Measurements from ENCODE around the gene NCBP1.

NCBP1 gene

DNA sequence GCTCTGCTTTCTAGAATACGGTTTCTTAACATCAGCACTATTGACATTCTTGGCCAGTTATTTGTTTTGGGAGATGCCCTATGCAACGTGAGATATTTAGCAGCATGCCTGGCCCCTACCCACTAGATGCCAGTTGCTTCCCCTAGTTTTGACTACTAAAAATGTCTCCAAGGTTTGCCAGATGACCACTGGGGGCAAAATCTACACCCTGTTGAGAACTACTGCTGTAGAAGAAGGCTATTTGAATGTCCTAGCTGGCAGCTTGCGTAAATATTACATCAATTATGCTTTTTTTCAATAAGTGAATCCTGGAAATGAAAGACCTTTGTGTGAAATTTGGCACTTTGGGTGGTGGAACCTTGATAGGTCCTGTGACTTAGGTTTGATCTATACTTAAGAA, 5.0 kb downstream of the NCBP1 start:
- Mint-ChIP-seq H3K36me3 (peaks cover 7% of the 10 kb centered on the region), H3K27ac (peak overlapping the region; percentile 22), H3K27me3 (no peaks in the 10 kb centered on the region), H3K9me3 (ENCODE audit: low read depth) (no peaks in the 10 kb centered on the region), H3K4me1 (ENCODE audit: low read depth) (peaks cover 65% of the 10 kb centered on the region), H3K4me3 (peak overlapping the region; percentile 14)

GRCh38 chr9:97640325-97640724, 6.7 kb downstream of the NCBP1 start:
- Mint-ChIP-seq H3K36me3 (peaks cover 9% of the 10 kb centered on the region), H3K4me1 (ENCODE audit: low read depth) (peaks cover 54% of the 10 kb centered on the region), H3K4me3 (no peak overlapping the region), H3K27me3 (no peaks in the 10 kb centered on the region), H3K9me3 (ENCODE audit: low read depth) (no peaks in the 10 kb centered on the region), H3K27ac (peak overlapping the region; percentile 16)

- Mint-ChIP-seq H3K4me3 (no peak overlapping the region), H3K9me3 (ENCODE audit: low read depth) (no peaks in the 10 kb centered on the region), H3K36me3 (peaks cover 8% of the 10 kb centered on the region), H3K27ac (no peak overlapping the region), H3K4me1 (ENCODE audit: low read depth) (peaks cover 16% of the 10 kb centered on the region), H3K27me3 (no peaks in the 10 kb centered on the region)
Measured at GRCh38 chr9:97645720-97646119, 12.1 kb downstream of the NCBP1 start.

DNA sequence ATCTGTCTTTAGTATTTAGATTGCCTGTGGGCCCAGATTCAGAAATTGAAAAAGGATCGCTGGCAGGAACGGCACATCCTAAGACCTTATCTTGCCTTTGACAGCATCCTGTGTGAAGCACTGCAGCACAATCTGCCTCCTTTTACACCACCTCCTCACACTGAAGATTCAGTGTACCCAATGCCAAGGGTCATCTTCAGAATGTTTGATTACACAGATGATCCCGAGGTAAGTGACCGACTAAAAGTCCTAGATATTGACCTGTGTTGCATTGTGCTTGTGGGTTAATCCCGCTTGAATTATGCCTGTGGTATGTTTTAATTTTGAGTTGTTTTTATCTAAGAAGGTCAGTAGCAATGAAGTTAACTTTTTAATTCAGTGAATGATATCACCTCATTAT, 14.4 kb downstream of the NCBP1 start:
- no peaks in the 10 kb centered on the region for H3K27me3 Mint-ChIP-seq
- H3K4me1 Mint-ChIP-seq (ENCODE audit: low read depth) = peaks cover 10% of the 10 kb centered on the region
- H3K4me3 Mint-ChIP-seq = no peak overlapping the region
- no peaks in the 10 kb centered on the region for H3K9me3 Mint-ChIP-seq (ENCODE audit: low read depth)
- H3K27ac Mint-ChIP-seq = peak overlapping the region; percentile 47
- peaks cover 11% of the 10 kb centered on the region for H3K36me3 Mint-ChIP-seq

DNA sequence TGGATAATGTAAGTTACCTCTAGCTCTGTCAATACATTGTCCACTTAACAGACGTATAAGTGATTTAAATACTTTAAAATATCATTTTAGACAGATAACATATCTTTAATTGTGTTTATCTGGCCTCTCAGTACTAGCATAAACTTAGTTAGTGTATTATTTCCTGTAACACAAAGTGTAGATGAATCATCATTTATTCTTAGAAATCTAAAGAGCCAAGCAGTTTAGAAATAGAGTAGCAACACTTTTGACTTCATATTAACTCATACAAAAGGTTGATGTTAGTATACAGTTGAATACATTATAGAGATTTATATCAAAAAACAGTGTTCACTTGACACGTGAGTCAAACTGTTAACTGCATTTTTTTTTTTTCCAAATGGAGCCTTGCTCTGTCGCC, 18.0 kb downstream of the NCBP1 start:
- Mint-ChIP-seq H3K36me3 (peaks cover 16% of the 10 kb centered on the region), H3K27ac (peak overlapping the region; percentile 41), H3K4me1 (ENCODE audit: low read depth) (peaks cover 5% of the 10 kb centered on the region), H3K4me3 (no peak overlapping the region), H3K9me3 (ENCODE audit: low read depth) (no peaks in the 10 kb centered on the region), H3K27me3 (no peaks in the 10 kb centered on the region)

DNA sequence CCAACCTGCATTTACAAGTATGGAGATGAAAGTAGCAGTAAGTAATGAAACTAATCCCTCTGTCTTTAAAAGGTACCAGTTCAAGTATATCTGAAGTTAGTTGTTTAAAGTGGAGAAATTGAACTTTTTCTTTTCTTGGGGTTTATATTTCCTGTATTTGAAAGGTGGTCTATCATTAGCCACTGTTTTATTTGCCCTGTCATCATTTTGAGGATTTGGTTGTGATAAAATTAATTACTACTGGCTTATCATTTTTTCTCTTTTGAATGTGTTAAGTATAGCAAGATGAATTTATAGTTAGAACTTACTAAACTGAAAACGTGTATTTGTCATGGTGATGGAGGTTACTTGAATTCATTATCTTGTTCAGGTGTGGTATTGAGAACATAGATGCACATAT, 25.1 kb downstream of the NCBP1 start:
- Mint-ChIP-seq H3K36me3 (peaks cover 24% of the 10 kb centered on the region), H3K4me1 (ENCODE audit: low read depth) (peaks cover 5% of the 10 kb centered on the region), H3K9me3 (ENCODE audit: low read depth) (no peaks in the 10 kb centered on the region), H3K4me3 (no peak overlapping the region), H3K27me3 (no peaks in the 10 kb centered on the region), H3K27ac (peak overlapping the region; percentile 66)

DNA sequence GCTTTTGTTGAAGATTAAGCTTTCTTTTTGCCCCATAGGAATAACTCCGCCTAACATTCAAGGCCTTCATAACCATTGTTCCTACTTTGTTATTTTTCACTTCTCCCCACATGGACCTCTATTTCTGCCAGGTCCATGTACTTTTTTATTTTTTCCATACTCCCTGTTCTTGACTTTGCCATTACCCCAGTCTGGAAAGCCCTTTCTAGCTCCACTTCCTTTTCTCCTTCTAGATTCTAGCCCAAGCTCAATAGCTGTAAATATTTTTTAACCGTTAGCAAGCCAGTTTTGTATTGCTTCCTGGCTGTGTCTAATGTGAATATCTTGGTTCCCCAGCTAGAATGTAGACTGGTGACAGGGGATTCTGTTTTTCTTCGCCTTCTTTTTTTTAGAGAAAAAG, 26.1 kb downstream of the NCBP1 start:
- Mint-ChIP-seq H3K4me1 (ENCODE audit: low read depth) (peaks cover 8% of the 10 kb centered on the region), H3K27ac (peak overlapping the region; percentile 29), H3K9me3 (ENCODE audit: low read depth) (no peaks in the 10 kb centered on the region), H3K4me3 (no peak overlapping the region), H3K36me3 (peaks cover 25% of the 10 kb centered on the region), H3K27me3 (no peaks in the 10 kb centered on the region)

- Mint-ChIP-seq H3K27ac (peak overlapping the region; percentile 31), H3K9me3 (ENCODE audit: low read depth) (no peaks in the 10 kb centered on the region), H3K27me3 (no peaks in the 10 kb centered on the region), H3K4me1 (ENCODE audit: low read depth) (peaks cover 11% of the 10 kb centered on the region), H3K36me3 (peaks cover 25% of the 10 kb centered on the region), H3K4me3 (no peak overlapping the region)
Measured at GRCh38 chr9:97660340-97660739, 26.7 kb downstream of the NCBP1 start.

GRCh38 chr9:97660847-97661246, 27.2 kb downstream of the NCBP1 start:
- peak overlapping the region; percentile 74 for H3K27ac Mint-ChIP-seq
- H3K4me3 Mint-ChIP-seq = no peak overlapping the region
- no peaks in the 10 kb centered on the region for H3K27me3 Mint-ChIP-seq
- peaks cover 22% of the 10 kb centered on the region for H3K36me3 Mint-ChIP-seq
- H3K4me1 Mint-ChIP-seq (ENCODE audit: low read depth) = peaks cover 15% of the 10 kb centered on the region
- H3K9me3 Mint-ChIP-seq (ENCODE audit: low read depth) = no peaks in the 10 kb centered on the region

DNA sequence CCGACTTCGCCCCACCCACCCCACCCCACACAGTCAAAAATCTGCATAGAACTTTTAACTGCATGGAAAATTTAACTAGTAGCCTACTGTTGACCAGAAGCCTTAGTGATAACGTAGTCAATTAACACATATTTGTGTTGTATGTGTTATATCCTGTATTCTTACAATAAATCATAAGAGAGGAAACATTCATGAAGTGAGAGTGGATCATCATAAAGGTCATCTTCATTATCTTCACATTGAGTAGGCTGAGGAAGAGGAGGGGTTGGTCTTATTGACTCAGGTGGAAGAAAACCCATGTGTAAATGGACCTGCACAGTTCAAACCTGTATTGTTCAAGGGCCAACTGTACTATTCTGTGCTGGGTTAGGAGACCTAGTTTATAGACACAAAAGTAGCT, 32.1 kb downstream of the NCBP1 start:
- Mint-ChIP-seq H3K27ac (peak overlapping the region; percentile 86), H3K36me3 (peaks cover 17% of the 10 kb centered on the region), H3K4me1 (ENCODE audit: low read depth) (peaks cover 35% of the 10 kb centered on the region), H3K4me3 (no peak overlapping the region), H3K9me3 (ENCODE audit: low read depth) (no peaks in the 10 kb centered on the region), H3K27me3 (no peaks in the 10 kb centered on the region)

- peaks cover 35% of the 10 kb centered on the region for H3K4me1 Mint-ChIP-seq (ENCODE audit: low read depth)
- H3K27me3 Mint-ChIP-seq = no peaks in the 10 kb centered on the region
- H3K9me3 Mint-ChIP-seq (ENCODE audit: low read depth) = no peaks in the 10 kb centered on the region
- H3K4me3 Mint-ChIP-seq = no peak overlapping the region
- peak overlapping the region; percentile 86 for H3K27ac Mint-ChIP-seq
- H3K36me3 Mint-ChIP-seq = peaks cover 17% of the 10 kb centered on the region
Measured at GRCh38 chr9:97666907-97667686, 33.5 kb downstream of the NCBP1 start.

DNA sequence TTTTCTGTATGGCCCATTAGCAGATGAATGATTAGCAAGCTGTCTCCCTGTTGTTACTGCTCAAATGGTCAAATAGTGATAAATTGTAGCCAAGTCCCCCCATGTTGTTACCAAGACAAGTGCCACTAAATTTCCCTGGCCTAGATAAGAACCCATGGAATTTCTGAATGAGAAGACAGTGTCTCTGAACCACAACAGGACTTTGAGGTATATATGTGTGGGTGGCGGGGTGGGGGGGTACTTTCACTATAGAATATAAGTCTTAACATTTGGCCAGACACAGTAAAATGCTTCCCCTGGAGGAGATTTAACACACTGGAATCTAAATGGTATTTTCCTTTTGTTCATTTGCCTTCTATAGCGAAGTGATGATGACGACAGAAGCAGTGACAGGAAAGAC, 34.9 kb downstream of the NCBP1 start:
- peak overlapping the region; percentile 83 for H3K27ac Mint-ChIP-seq
- no peaks in the 10 kb centered on the region for H3K27me3 Mint-ChIP-seq
- H3K4me3 Mint-ChIP-seq = no peak overlapping the region
- peaks cover 35% of the 10 kb centered on the region for H3K4me1 Mint-ChIP-seq (ENCODE audit: low read depth)
- peaks cover 12% of the 10 kb centered on the region for H3K36me3 Mint-ChIP-seq
- no peaks in the 10 kb centered on the region for H3K9me3 Mint-ChIP-seq (ENCODE audit: low read depth)

DNA sequence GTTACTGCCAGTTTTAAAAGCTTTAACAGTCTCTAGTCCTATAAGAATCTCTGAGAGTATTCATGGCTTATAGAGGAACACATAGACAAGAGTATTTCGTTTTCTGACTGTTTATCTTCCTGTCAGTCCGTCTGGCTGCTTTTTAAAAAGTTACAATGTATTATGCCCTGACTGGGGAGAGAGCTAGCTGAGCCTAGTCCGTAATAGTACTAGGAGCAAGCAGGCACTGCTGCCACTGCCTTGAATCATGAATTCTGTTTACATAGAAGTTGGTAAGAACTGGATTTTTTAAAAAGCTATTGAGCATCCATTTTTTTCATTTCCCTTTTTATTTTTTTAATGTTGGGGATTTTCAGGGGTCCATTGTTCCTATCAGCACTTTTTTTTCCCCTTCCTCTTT, 37.0 kb downstream of the NCBP1 start:
- Mint-ChIP-seq H3K4me3 (no peak overlapping the region), H3K36me3 (peaks cover 11% of the 10 kb centered on the region), H3K27me3 (no peaks in the 10 kb centered on the region), H3K4me1 (ENCODE audit: low read depth) (peaks cover 31% of the 10 kb centered on the region), H3K9me3 (ENCODE audit: low read depth) (no peaks in the 10 kb centered on the region), H3K27ac (peak overlapping the region; percentile 54)

DNA sequence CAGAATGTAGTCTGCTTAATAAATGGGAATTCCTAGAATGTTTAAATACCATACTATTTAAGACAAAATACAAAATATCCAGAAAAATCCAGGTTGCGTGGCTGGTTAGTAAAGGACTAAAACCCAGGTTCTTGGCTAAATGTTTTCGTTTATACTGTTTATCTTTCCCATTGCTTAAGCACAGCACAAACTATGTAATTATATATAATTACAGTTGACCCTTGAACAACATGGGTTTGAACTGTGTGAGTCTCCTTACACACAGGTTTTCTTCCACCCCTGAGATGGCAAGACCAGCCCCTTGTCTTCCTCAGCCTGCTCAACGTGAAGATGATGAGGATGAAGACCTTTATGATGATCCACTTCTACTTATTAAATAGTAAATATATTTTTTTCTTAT, 38.8 kb downstream of the NCBP1 start:
- no peaks in the 10 kb centered on the region for H3K27me3 Mint-ChIP-seq
- no peak overlapping the region for H3K27ac Mint-ChIP-seq
- peaks cover 8% of the 10 kb centered on the region for H3K36me3 Mint-ChIP-seq
- H3K4me1 Mint-ChIP-seq (ENCODE audit: low read depth) = peaks cover 15% of the 10 kb centered on the region
- no peak overlapping the region for H3K4me3 Mint-ChIP-seq
- H3K9me3 Mint-ChIP-seq (ENCODE audit: low read depth) = no peaks in the 10 kb centered on the region

GRCh38 chr9:97673922-97674321, 40.3 kb downstream of the NCBP1 start:
- Mint-ChIP-seq H3K27me3 (no peaks in the 10 kb centered on the region), H3K4me1 (ENCODE audit: low read depth) (peaks cover 4% of the 10 kb centered on the region), H3K36me3 (peaks cover 4% of the 10 kb centered on the region), H3K27ac (peak overlapping the region; percentile 66), H3K9me3 (ENCODE audit: low read depth) (no peaks in the 10 kb centered on the region), H3K4me3 (no peak overlapping the region)

DNA sequence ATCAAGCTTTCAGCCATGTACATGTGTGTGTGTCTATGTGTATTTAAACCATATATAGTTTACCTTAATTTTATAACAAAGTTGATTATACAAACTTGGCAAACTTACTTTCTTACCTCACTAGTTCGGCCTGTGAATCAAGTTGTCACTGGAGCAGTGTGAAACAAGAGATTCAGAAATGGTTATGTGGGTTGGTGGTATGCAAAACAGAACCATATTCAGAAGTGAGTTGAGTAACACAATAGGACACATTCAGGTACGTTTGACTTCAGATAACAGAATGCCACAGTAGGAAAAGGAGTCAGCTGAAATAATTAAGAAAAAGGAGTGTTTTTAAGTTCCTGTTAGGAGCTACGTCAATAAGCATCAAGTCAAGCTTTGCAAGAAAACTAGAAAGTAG, 42.0 kb downstream of the NCBP1 start:
- Mint-ChIP-seq H3K4me1 (ENCODE audit: low read depth) (peaks cover 9% of the 10 kb centered on the region), H3K27ac (peak overlapping the region; percentile 55), H3K27me3 (no peaks in the 10 kb centered on the region), H3K9me3 (ENCODE audit: low read depth) (no peaks in the 10 kb centered on the region), H3K4me3 (no peak overlapping the region), H3K36me3 (peaks cover 4% of the 10 kb centered on the region)

All from activated naive CD8-positive, alpha-beta T cell (primary cell).